ENCODE results near the gene ABLIM1.

DNA sequence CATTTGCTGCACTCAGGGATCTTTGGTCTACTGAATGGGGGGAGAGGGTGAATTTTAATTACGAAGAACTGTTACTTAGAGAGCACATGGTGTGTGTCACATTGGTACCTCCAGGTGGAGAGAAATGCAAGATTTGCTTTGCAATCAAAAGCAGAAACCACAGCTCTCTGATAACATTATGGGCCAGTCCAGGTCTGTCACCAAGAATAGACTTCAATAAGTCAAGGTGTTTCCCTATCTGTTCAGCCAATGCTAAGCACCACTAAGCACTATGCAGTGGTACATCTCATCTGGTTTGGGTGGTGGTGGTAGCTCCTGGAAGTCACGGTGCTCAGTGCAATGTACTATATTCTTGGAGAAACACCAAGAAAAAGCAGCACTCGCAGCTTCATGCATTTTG is 134.2 kb downstream of the ABLIM1 start:
- TF ChIP-seq, protein P1, sequence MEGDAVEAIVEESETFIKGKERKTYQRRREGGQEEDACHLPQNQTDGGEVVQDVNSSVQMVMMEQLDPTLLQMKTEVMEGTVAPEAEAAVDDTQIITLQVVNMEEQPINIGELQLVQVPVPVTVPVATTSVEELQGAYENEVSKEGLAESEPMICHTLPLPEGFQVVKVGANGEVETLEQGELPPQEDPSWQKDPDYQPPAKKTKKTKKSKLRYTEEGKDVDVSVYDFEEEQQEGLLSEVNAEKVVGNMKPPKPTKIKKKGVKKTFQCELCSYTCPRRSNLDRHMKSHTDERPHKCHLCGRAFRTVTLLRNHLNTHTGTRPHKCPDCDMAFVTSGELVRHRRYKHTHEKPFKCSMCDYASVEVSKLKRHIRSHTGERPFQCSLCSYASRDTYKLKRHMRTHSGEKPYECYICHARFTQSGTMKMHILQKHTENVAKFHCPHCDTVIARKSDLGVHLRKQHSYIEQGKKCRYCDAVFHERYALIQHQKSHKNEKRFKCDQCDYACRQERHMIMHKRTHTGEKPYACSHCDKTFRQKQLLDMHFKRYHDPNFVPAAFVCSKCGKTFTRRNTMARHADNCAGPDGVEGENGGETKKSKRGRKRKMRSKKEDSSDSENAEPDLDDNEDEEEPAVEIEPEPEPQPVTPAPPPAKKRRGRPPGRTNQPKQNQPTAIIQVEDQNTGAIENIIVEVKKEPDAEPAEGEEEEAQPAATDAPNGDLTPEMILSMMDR (conservative IDR thresholded peaks at IDR 0.05; ENCODE audit: low read depth, low read length), result no peak
- no peak for TF ChIP-seq EZH2 (IDR thresholded peaks at IDR 0.05; ENCODE audit: borderline replicate concordance, low read depth, low read length, poor library complexity, severe bottlenecking)
